Fibroblast of lung (primary cell): ENCODE measurements around the gene SULF2. TPM values are rescaled to one million over a fixed set of nuclear protein-coding genes. Genes with fewer than 3 reads are reported as not detected.

Experiments used
- DNase-seq, 2 donors: peaks; one replicate each; pipeline versions ENCODE4 v3.0.0 to v3.0.0-alpha.2; 2010; ENCODE audit warnings: low read depth in 2 of 2
- H2AFZ ChIP-seq: 2 replicates; pipeline ENCODE4 v1.5.1; 2012; ENCODE audit warnings: low read length, control low read depth, inconsistent platforms
- H3K27ac ChIP-seq: 2 replicates; pipeline ENCODE4 v1.5.1; 2011; ENCODE audit warnings: low read length, control low read depth; ENCODE audit not compliant: insufficient read depth
- H3K27me3 ChIP-seq: 2 replicates; pipeline ENCODE4 v1.5.1; 2011; ENCODE audit warnings: mild to moderate bottlenecking, low read length; ENCODE audit not compliant: control insufficient read depth, insufficient read depth
- H3K36me3 ChIP-seq: 2 replicates; pipeline ENCODE4 v1.5.1; 2011; ENCODE audit warnings: low read length; ENCODE audit not compliant: control insufficient read depth, insufficient read depth
- H3K4me1 ChIP-seq: 2 replicates; pipeline ENCODE4 v1.5.1; 2011; ENCODE audit warnings: low read length; ENCODE audit not compliant: control insufficient read depth, insufficient read depth; ENCODE audit errors: extremely low read depth
- H3K4me2 ChIP-seq: 2 replicates; pipeline ENCODE4 v1.5.1; 2011; ENCODE audit warnings: low read length, control low read depth; ENCODE audit not compliant: insufficient read depth; ENCODE audit errors: extremely low read depth
- H3K4me3 ChIP-seq, 4 experiments: fragments of 200-600 bp in 1 of 4; sonication (generic) in 1 of 4; replicated peaks in 1 of 4; 2 replicates each; pipeline ENCODE4 v1.5.1; 2011 to 2016; ENCODE audit warnings: low read length in 4 of 4, low read depth in 3 of 4, mild to moderate bottlenecking in 3 of 4, control low read depth in 2 of 4, inconsistent platforms in 1 of 4, mixed read lengths in 1 of 4; ENCODE audit not compliant: insufficient read depth in 1 of 4; ENCODE audit errors: control extremely low read depth in 1 of 4
- H3K79me2 ChIP-seq: 2 replicates; pipeline ENCODE4 v1.5.1; 2012; ENCODE audit warnings: mild to moderate bottlenecking, low read length, inconsistent platforms; ENCODE audit not compliant: control insufficient read depth, insufficient read depth
- H3K9ac ChIP-seq: 2 replicates; pipeline ENCODE4 v1.5.1; 2011; ENCODE audit warnings: mild to moderate bottlenecking, low read length, control low read depth; ENCODE audit not compliant: insufficient read depth
- H3K9me3 ChIP-seq: 2 replicates; pipeline ENCODE4 v1.5.1; 2012; ENCODE audit warnings: low read depth, low read length; ENCODE audit not compliant: control insufficient read depth, insufficient read depth
- H4K20me1 ChIP-seq: 2 replicates; pipeline ENCODE4 v1.5.1; 2011; ENCODE audit warnings: low read length; ENCODE audit not compliant: control insufficient read depth, insufficient read depth; ENCODE audit errors: extremely low read depth
- EZH2 ChIP-seq: IDR thresholded peaks from 2 replicates; pipeline ENCODE4 v1.5.1; 2012; ENCODE audit warnings: low read length, control low read depth, mild to moderate bottlenecking; ENCODE audit errors: missing control alignments
- polyA plus RNA-seq, 2 donors: library from polyadenylated mRNA; depleted of rRNA in 1 of 2; stranded (reverse) in 1 of 2; unstranded in 1 of 2; fragments of >200 nt; gene quantifications; 2 replicates each; pipeline ENCODE4 v1.2.1, GENCODE V29; 2011 to 2012; ENCODE audit warnings: missing spikeins in 1 of 2
- total RNA-seq: library from RNA; depleted of rRNA; stranded (reverse); fragments of >200 nt; gene quantifications from 2 replicates; pipeline ENCODE4 v1.2.1, GENCODE V29; 2014
- TF ChIP-seq, protein P1 (sequence below), 2 donors: IDR thresholded peaks in 1 of 2; conservative IDR thresholded peaks in 1 of 2; 1 replicate in 1 of 2; 2 replicates in 1 of 2; pipeline ENCODE4 v1.5.1; 2011 to 2012; ENCODE audit warnings: low read length in 2 of 2, control low read depth in 1 of 2, inconsistent platforms in 1 of 2, low read depth in 1 of 2, mild to moderate bottlenecking in 1 of 2

Gene SULF2
- total and polyA plus RNA-seq, 2 donors (not counting 1 experiment from before 2014, with no cell fraction given): 0.26 to 9.6 TPM

DNA sequence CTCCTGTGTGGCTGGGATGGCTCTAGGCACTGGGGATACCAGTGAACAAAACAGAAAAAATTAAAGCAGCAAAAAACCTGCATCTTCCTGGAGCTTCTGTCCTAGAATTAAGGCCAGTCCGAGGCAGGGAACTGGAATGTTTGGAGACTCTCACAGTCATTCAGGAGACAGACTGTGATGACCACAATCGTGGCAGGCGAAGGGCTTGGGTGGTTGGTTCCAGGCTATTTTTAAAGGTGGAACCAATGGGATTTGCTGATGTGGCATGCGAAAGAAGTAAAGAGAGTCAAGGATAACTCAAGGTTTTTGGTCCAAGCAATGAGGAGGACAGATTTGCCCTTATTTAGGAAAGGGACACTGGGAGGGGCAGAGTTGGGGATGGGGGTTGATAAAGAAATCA is 66.9 kb downstream of the SULF2 start:
- DNase-seq: peak in 1 of 2 donors; percentile 11
- peaks cover 3% of the 10 kb centered on the region for H3K27me3 ChIP-seq
- no peak overlapping the region for H3K4me3 ChIP-seq
- H3K4me1 ChIP-seq: no peaks in the 10 kb centered on the region
- no peak overlapping the region for H2AFZ ChIP-seq
- no peak overlapping the region for H3K9ac ChIP-seq
- TF ChIP-seq EZH2: no peak
- TF ChIP-seq, protein P1, sequence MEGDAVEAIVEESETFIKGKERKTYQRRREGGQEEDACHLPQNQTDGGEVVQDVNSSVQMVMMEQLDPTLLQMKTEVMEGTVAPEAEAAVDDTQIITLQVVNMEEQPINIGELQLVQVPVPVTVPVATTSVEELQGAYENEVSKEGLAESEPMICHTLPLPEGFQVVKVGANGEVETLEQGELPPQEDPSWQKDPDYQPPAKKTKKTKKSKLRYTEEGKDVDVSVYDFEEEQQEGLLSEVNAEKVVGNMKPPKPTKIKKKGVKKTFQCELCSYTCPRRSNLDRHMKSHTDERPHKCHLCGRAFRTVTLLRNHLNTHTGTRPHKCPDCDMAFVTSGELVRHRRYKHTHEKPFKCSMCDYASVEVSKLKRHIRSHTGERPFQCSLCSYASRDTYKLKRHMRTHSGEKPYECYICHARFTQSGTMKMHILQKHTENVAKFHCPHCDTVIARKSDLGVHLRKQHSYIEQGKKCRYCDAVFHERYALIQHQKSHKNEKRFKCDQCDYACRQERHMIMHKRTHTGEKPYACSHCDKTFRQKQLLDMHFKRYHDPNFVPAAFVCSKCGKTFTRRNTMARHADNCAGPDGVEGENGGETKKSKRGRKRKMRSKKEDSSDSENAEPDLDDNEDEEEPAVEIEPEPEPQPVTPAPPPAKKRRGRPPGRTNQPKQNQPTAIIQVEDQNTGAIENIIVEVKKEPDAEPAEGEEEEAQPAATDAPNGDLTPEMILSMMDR (conservative IDR thresholded peaks at IDR 0.05 in 1 of 2, IDR thresholded peaks at IDR 0.05 in 1 of 2; ENCODE audit: low read depth in 1 of 2, low read length in 2 of 2): no peak
- no peaks in the 10 kb centered on the region for H3K9me3 ChIP-seq
- no peaks in the 10 kb centered on the region for H4K20me1 ChIP-seq
- H3K27ac ChIP-seq: no peak overlapping the region
- H3K79me2 ChIP-seq: no peaks in the 10 kb centered on the region
- H3K36me3 ChIP-seq: no peaks in the 10 kb centered on the region
- H3K4me2 ChIP-seq: no peak overlapping the region

- Histone ChIP-seq H3K4me2 (no peak overlapping the region), H3K4me1 (no peaks in the 10 kb centered on the region), H3K27me3 (peaks cover 3% of the 10 kb centered on the region), H3K27ac (no peak overlapping the region), H3K9me3 (no peaks in the 10 kb centered on the region), H3K4me3 (no peak overlapping the region), H3K79me2 (no peaks in the 10 kb centered on the region), H3K9ac (no peak overlapping the region), H2AFZ (no peak overlapping the region), H3K36me3 (no peaks in the 10 kb centered on the region), H4K20me1 (no peaks in the 10 kb centered on the region)
- DNase-seq: no peak
- TF ChIP-seq EZH2: no peak
- TF ChIP-seq, protein P1 (conservative IDR thresholded peaks at IDR 0.05 in 1 of 2, IDR thresholded peaks at IDR 0.05 in 1 of 2; ENCODE audit: low read depth in 1 of 2, low read length in 2 of 2): no peak
Measured at GRCh38 chr20:47717421-47717820, 67.9 kb downstream of the SULF2 start.

DNA sequence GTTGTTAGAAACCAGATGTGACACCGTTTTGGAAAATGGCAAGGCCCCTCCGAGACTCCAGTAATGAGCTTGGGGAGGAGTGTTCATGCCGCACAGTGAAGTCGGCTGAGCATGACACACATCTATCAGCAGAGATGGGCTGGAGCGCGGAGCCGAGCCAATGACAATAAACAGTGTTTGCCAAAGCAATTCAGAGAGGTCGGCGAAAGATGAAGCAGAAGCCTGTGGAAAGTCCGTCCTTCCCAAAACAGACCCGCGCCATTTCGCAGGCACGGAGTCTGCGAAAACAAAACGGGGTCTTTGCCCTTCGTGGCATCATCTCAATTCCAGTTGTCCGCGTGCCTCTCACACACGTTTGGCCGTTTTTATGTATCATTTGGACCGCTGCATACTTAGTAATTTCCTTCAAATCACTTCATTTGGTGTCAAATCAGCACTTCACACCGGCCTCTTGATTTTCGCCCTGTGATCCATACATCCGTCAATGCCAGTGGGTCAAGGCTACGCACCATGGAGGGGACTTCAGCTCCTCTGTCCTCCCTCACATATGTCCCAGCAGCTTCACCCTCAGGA is 71.3 kb downstream of the SULF2 start:
- no peaks in the 10 kb centered on the region for H3K36me3 ChIP-seq
- H3K27ac ChIP-seq: no peak overlapping the region
- H3K4me3 ChIP-seq: peak overlapping the region in 1 of 4 experiments; percentile 4
- H3K4me1 ChIP-seq: no peaks in the 10 kb centered on the region
- peaks cover 3% of the 10 kb centered on the region for H3K27me3 ChIP-seq
- peak overlapping the region; percentile 23 for H3K4me2 ChIP-seq
- no peaks in the 10 kb centered on the region for H3K9me3 ChIP-seq
- no peak overlapping the region for H3K9ac ChIP-seq
- no peaks in the 10 kb centered on the region for H3K79me2 ChIP-seq
- H2AFZ ChIP-seq: peak overlapping the region; percentile 8
- DNase-seq: peak in 1 of 2 donors; percentile 47
- H4K20me1 ChIP-seq: no peaks in the 10 kb centered on the region
- TF ChIP-seq, protein P1 (conservative IDR thresholded peaks at IDR 0.05 in 1 of 2, IDR thresholded peaks at IDR 0.05 in 1 of 2; ENCODE audit: low read depth in 1 of 2, low read length in 2 of 2): no peak
- no peak for TF ChIP-seq EZH2
